OCI-LY7 (cell line): ENCODE data around the gene OR13J1. TPM values are rescaled to one million over a fixed set of nuclear protein-coding genes. Genes with fewer than 3 reads are reported as not detected.

ENCODE experiments used
- BruUV-seq: library from RNA; stranded (reverse); fragments of 400-500 nt; replicated peaks from 2 replicates; lab custom pipeline; 2021; lab: Mats Ljungman, UMichigan
- CTCF ChIA-PET: fragments of 300-600 bp; sonication (Branson Sonifier 250); formaldehyde crosslinking; loops from one replicate; lab custom pipeline; 2022; ENCODE audit warnings: antibody characterized with exemption; ENCODE audit not compliant: unreplicated experiment; lab: Charles Lee
- POLR2A ChIA-PET: fragments of 300-600 bp; sonication (Branson Sonifier 250); formaldehyde crosslinking; loops from one replicate; lab custom pipeline; 2022; ENCODE audit warnings: antibody characterized with exemption; lab: Charles Lee
- DNase-seq: peaks from one replicate; pipeline ENCODE4 v3.0.0-alpha.2; 2015; ENCODE audit warnings: low spot score
- H2AFZ ChIP-seq: fragments of 200-600 bp; sonication (generic), shearing (Covaris generic); 2 replicates; pipeline ENCODE4 v1.6.1; 2014; ENCODE audit warnings: mild to moderate bottlenecking, antibody characterized with exemption, low read length, moderate library complexity
- H3K27ac ChIP-seq: fragments of 200-600 bp; sonication (generic); 2 replicates; pipeline ENCODE4 v1.5.1; 2014; ENCODE audit warnings: mixed run types, low read depth, mild to moderate bottlenecking, moderate library complexity, low read length, inconsistent platforms; ENCODE audit not compliant: poor library complexity, severe bottlenecking
- H3K36me3 ChIP-seq: fragments of 200-600 bp; sonication (generic); 2 replicates; pipeline ENCODE4 v1.6.1; 2014; ENCODE audit warnings: mild to moderate bottlenecking, antibody characterized with exemption, low read length, moderate library complexity, mixed read lengths; ENCODE audit not compliant: insufficient read depth
- H3K4me1 ChIP-seq: fragments of 200-600 bp; sonication (generic); 2 replicates; pipeline ENCODE4 v1.5.1; 2014; ENCODE audit warnings: mild to moderate bottlenecking, low read length; ENCODE audit not compliant: insufficient read depth, poor library complexity, severe bottlenecking
- H3K4me2 ChIP-seq: fragments of 200-600 bp; sonication (generic); 2 replicates; pipeline ENCODE4 v1.6.1; 2014; ENCODE audit warnings: mild to moderate bottlenecking, low read length
- H3K4me3 ChIP-seq: fragments of 200-600 bp; sonication (generic); 2 replicates; pipeline ENCODE4 v1.5.1; 2014; ENCODE audit warnings: mild to moderate bottlenecking, low read depth, low read length; ENCODE audit not compliant: poor library complexity, severe bottlenecking
- H3K79me2 ChIP-seq: fragments of 200-600 bp; sonication (generic); 2 replicates; pipeline ENCODE4 v1.6.1; 2016; ENCODE audit warnings: low read depth, mild to moderate bottlenecking, low read length, moderate library complexity, mixed read lengths; ENCODE audit not compliant: insufficient read depth
- H3K9me2 ChIP-seq: fragments of 200-600 bp; sonication (generic); 2 replicates; pipeline ENCODE4 v1.6.1; 2016; ENCODE audit warnings: mild to moderate bottlenecking, low read length, mixed read lengths; ENCODE audit not compliant: insufficient read depth
- H3K9me3 ChIP-seq: fragments of 200-600 bp; sonication (generic); 2 replicates; pipeline ENCODE4 v1.6.1; 2014; ENCODE audit warnings: mild to moderate bottlenecking, mixed run types, low read length, mixed read lengths
- H4K20me1 ChIP-seq: fragments of 200-600 bp; sonication (generic); 2 replicates; pipeline ENCODE4 v1.6.1; 2014; ENCODE audit warnings: mild to moderate bottlenecking, antibody characterized with exemption, low read length, moderate library complexity, mixed read lengths; ENCODE audit not compliant: insufficient read depth
- EZH2phosphoT487 ChIP-seq: fragments of 200-600 bp; sonication (generic); IDR thresholded peaks from 2 replicates; pipeline ENCODE4 v1.6.1; 2018; ENCODE audit warnings: low read depth, borderline replicate concordance, mild to moderate bottlenecking, mixed run types, antibody characterized with exemption, low read length, moderate library complexity, mixed read lengths
- intact Hi-C: fragments of 100-400 bp; cut with micrococcal nuclease; formaldehyde crosslinking; loops from one replicate; pipeline ENCODE4 v1.10.0; 2022; ENCODE audit not compliant: unreplicated experiment
- total RNA-seq, 2 experiments: library from RNA; depleted of rRNA in 1 of 2; stranded (reverse); fragments of >200 nt in 1 of 2; shearing (Covaris generic) in 1 of 2; gene quantifications; 2 replicates each; pipeline ENCODE4 v1.2.3, GENCODE V29; 2014 to 2022
- TF ChIP-seq, protein P1 (sequence below): fragments of 200-600 bp; sonication (generic); conservative IDR thresholded peaks from 2 replicates; pipeline ENCODE4 v1.5.1; 2014; ENCODE audit warnings: mild to moderate bottlenecking, antibody characterized with exemption, low read length, moderate library complexity, mixed read lengths

The OR13J1 gene
- total RNA-seq, 2 experiments from 2014 or later, result not detected

DNA sequence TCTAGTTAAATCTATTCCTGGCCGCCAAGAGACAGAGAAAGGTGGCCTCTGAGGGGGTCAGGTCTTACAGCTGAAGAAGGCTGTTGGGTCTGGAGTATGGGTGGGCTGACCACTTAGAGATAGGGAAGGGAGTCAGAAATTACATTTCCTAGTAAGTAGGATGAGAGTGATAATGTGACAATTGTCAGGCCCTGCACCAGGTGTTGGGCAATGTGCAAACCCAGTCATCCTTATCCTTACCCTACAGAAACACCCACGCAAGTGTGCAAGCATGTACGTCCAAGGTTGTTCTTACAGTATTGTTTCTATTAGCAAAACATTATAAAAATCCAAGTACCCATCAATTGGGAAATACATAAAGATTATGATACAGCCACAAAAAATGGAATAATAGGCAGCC, 48.6 kb upstream of the OR13J1 start:
- Histone ChIP-seq H3K79me2 (no peaks in the 10 kb centered on the region), H3K9me3 (0 out of 2 replicates have a peak, but pooled peaks cover 3% of the 10 kb centered on the region), H3K4me2 (no peak overlapping the region), H3K27ac (no peak overlapping the region), H4K20me1 (no peaks in the 10 kb centered on the region), H3K4me3 (no peak overlapping the region), H3K36me3 (no peaks in the 10 kb centered on the region), H3K9me2 (no peaks in the 10 kb centered on the region), H3K4me1 (no peaks in the 10 kb centered on the region), H2AFZ (no peak overlapping the region)
- POLR2A ChIA-PET, result interaction anchor here (0.5 to 1.3 kb wide), 3 partner anchors 18 to 259 kb away, joined by 3 to 5 read pairs (median 4); no protein-coding TSS in a partner anchor
- intact Hi-C loops, result no loop called here
- TF ChIP-seq EZH2phosphoT487, result no peak
- TF ChIP-seq, protein P1, sequence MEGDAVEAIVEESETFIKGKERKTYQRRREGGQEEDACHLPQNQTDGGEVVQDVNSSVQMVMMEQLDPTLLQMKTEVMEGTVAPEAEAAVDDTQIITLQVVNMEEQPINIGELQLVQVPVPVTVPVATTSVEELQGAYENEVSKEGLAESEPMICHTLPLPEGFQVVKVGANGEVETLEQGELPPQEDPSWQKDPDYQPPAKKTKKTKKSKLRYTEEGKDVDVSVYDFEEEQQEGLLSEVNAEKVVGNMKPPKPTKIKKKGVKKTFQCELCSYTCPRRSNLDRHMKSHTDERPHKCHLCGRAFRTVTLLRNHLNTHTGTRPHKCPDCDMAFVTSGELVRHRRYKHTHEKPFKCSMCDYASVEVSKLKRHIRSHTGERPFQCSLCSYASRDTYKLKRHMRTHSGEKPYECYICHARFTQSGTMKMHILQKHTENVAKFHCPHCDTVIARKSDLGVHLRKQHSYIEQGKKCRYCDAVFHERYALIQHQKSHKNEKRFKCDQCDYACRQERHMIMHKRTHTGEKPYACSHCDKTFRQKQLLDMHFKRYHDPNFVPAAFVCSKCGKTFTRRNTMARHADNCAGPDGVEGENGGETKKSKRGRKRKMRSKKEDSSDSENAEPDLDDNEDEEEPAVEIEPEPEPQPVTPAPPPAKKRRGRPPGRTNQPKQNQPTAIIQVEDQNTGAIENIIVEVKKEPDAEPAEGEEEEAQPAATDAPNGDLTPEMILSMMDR, result no peak
- CTCF ChIA-PET, result no interaction called here
- no TSS peak for BruUV-seq
- DNase-seq, result no peak

DNA sequence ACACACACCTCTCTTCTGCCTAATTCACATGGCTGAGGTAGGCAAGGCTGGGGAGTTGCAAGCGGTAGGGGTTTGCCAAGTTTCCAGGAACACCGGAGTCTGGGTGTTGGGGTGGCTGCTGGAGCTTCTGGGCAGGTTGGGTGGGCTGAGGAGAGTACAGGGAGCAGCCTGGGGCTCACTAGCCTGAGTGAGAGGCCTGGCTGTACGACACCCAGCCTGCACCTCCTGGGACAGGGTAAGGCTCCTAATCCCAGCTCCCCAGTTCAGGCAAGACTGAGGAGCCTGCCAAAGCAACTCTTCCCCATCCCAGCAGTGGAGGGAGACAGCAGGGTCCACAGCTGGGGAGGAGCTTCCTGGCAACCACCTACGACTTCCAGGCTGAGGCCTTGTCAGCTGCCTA, 47.1 kb upstream of the OR13J1 start:
- CTCF ChIA-PET, result no interaction called here

More for the DNA sequence above, 47.1 kb upstream of the OR13J1 start:
- no peak overlapping the region for H2AFZ ChIP-seq
- H4K20me1 ChIP-seq, result no peaks in the 10 kb centered on the region
- 0 out of 2 replicates have a peak, but pooled peaks cover 3% of the 10 kb centered on the region for H3K9me3 ChIP-seq
- TF ChIP-seq, protein P1, result no peak
- TF ChIP-seq EZH2phosphoT487, result no peak
- H3K4me2 ChIP-seq, result no peak overlapping the region
- no peaks in the 10 kb centered on the region for H3K9me2 ChIP-seq
- no peaks in the 10 kb centered on the region for H3K36me3 ChIP-seq
- no peaks in the 10 kb centered on the region for H3K4me1 ChIP-seq
- no peaks in the 10 kb centered on the region for H3K79me2 ChIP-seq
- intact Hi-C loops, result no loop called here
- no peak for DNase-seq
- H3K4me3 ChIP-seq, result no peak overlapping the region
- POLR2A ChIA-PET, result interaction anchor here (0.5 to 0.6 kb wide), 2 partner anchors 18 to 348 kb away, joined by 3 to 6 read pairs; no protein-coding TSS in a partner anchor
- BruUV-seq, result no TSS peak
- no peak overlapping the region for H3K27ac ChIP-seq
